Activated CD4-positive, alpha-beta memory T cell treated with anti-CD3 and anti-CD28 coated beads, Interleukin-2, amount 10 ng/mL, durations not matched to agents 7 days and 5 days (primary cell): Measurements from ENCODE around the gene PPP1R3F. TPM values are rescaled to one million over a fixed set of nuclear protein-coding genes. Genes with fewer than 3 reads are reported as not detected.

Source experiments
- CTCF ChIA-PET: fragments of 350-600 bp; sonication (Branson Sonifier 250); formaldehyde crosslinking; loops from one replicate; lab custom pipeline; 2021; ENCODE audit warnings: antibody characterized with exemption, inconsistent platforms; lab: Charles Lee
- POLR2A ChIA-PET: fragments of 350-600 bp; sonication (Branson Sonifier 250); formaldehyde crosslinking; loops from one replicate; lab custom pipeline; 2021; ENCODE audit warnings: antibody characterized with exemption; lab: Charles Lee
- DNase-seq: peaks from one replicate; pipeline ENCODE4 v3.0.0-alpha.2; 2020
- H3K27ac Mint-ChIP-seq: one replicate; pipeline ENCODE4 v1.8.0; 2021; ENCODE audit warnings: mild to moderate bottlenecking, mixed read lengths
- H3K27me3 Mint-ChIP-seq: one replicate; pipeline ENCODE4 v1.8.0; 2021; ENCODE audit warnings: mixed read lengths
- H3K36me3 Mint-ChIP-seq: one replicate; pipeline ENCODE4 v1.8.0; 2021; ENCODE audit warnings: low read depth, mixed read lengths
- H3K4me1 Mint-ChIP-seq: one replicate; pipeline ENCODE4 v1.8.0; 2021; ENCODE audit warnings: mixed read lengths
- H3K4me3 Mint-ChIP-seq: one replicate; pipeline ENCODE4 v1.8.0; 2021; ENCODE audit warnings: mild to moderate bottlenecking, mixed read lengths
- H3K9me3 Mint-ChIP-seq: one replicate; pipeline ENCODE4 v1.8.0; 2021; ENCODE audit warnings: mixed read lengths
- total RNA-seq, 2 experiments: library from RNA; stranded (reverse); gene quantifications; one replicate each; pipeline ENCODE4 v1.2.3, GENCODE V29; 2021

Gene PPP1R3F
- total RNA-seq, 2 experiments from 2014 or later, result 9.3 to 9.9 TPM

DNA sequence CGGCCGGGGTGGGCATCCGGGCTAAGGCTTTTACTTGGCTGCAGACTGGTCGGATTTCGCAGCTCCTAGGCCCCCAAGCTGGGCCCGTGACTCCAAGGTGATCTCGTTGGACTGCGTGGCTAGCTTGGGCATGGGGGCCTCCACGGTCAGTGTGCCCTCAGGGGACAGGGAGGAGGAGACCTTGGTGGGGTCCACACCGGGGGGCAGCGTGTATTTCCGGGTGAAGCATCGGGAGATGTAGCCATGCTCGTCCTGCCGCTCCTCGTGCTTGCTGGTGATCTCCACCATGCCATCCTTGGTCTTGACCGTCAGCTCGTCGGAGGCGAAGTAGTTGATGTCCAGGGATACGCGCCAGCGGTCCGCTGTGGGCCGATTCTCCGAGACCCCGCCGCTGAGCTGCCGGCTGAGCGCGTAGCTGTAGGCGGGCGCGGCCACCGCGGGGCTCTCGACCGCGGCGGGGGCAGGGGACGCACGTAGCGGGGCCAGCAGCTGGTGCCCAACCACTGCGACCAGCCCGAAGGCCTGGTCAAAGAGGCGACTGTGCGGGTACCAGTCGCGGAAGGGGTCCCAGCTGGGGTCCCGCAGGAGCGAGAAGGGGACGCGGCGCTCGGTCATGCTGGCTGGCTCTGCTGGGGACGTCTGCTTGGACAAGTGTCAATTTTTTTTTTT is 35.6 kb upstream of the PPP1R3F start:
- ChIA-PET POLR2A (interaction anchor here (0.8 to 1.1 kb wide), 2 partner anchors 35 to 38 kb away, joined by 3 to 4 read pairs; no protein-coding TSS in a partner anchor), CTCF (no interaction called here)
- Mint-ChIP-seq H3K9me3 (no peaks in the 10 kb centered on the region), H3K27me3 (no peaks in the 10 kb centered on the region), H3K4me1 (peaks cover 44% of the 10 kb centered on the region), H3K4me3 (no peak overlapping the region), H3K36me3 (peaks cover 11% of the 10 kb centered on the region), H3K27ac (no peak overlapping the region)
- DNase-seq, result no peak

DNA sequence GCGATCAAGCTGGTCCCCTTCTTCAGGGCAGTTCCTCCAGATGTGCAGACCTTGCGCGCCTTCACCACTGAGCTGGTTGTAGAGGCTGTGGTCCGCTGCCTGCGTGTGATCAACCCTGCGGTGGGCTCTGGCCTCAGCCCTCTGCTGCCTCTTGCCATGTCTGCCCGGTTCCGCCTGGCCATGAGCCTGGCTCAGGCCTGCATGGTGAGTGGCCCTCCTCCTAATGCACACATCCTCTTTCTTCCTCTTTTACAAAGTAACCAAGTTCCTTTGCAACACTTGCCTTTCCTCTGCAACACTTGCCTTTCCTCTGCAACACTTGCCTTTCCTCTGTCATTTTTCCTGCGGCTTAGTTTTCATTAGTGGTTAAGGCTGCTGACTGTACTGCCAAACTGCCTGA is 32.5 kb upstream of the PPP1R3F start:
- H3K27ac Mint-ChIP-seq, result peak overlapping the region; percentile 76
- ChIA-PET POLR2A (no interaction called here), CTCF (no interaction called here)
- H3K4me1 Mint-ChIP-seq, result peaks cover 27% of the 10 kb centered on the region
- H3K4me3 Mint-ChIP-seq, result peak overlapping the region; percentile 92
- H3K9me3 Mint-ChIP-seq, result no peaks in the 10 kb centered on the region
- no peaks in the 10 kb centered on the region for H3K27me3 Mint-ChIP-seq
- peaks cover 19% of the 10 kb centered on the region for H3K36me3 Mint-ChIP-seq
- DNase-seq, result no peak

DNA sequence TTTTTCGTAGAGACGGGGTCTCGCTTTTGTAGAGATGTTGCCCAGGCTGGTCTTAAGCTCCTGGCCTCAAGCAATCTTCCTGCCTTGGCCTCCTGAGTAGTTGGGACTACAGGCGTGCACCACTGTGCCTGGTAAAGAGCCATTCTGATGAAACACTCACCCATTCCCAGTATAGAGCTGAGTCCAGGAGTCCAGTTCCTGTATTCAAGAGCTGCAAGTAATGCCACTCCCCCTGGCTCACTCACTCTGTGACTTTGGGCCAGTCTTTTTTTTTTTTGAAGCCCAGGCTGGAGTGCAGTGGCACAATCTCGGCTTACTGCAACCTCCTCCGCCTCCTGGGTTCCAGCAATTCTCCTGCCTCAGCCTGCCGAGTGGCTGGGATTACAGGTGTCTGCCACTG is 30.9 kb upstream of the PPP1R3F start:
- POLR2A ChIA-PET, result no interaction called here

DNA sequence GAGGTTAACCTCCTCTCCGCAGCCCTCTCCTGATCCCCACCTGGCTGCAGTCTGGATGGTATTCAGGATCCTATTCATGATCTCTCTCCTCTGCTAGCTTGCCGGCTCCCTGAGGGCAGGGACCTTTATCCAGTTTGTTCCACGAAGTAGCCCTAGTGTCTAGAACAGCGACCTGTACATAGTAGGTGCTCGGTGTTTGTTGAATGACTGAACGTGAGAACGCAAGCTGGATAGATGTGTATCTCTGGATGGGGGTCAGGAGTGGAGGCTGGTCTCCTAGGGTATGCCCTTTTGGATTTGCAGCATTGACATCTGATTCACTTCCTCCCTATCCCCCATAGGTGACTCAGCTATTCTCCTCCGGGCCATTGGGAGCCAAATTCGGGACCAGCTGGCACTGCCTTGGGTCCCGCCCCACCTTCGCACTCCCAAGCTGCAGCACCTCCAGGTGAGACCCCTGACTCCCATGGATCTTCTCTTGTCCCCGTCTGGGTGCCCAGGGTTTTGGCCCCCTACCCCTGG is 27.0 kb upstream of the PPP1R3F start:
- ChIA-PET POLR2A (no interaction called here), CTCF (no interaction called here)
- DNase-seq, result no peak
- H3K36me3 Mint-ChIP-seq, result peaks cover 30% of the 10 kb centered on the region
- no peak overlapping the region for H3K4me3 Mint-ChIP-seq
- H3K9me3 Mint-ChIP-seq, result no peaks in the 10 kb centered on the region
- H3K4me1 Mint-ChIP-seq, result peaks cover 5% of the 10 kb centered on the region
- H3K27ac Mint-ChIP-seq, result no peak overlapping the region
- no peaks in the 10 kb centered on the region for H3K27me3 Mint-ChIP-seq

More for the DNA sequence above, 30.9 kb upstream of the PPP1R3F start:
- Mint-ChIP-seq H3K9me3 (no peaks in the 10 kb centered on the region), H3K4me1 (peaks cover 24% of the 10 kb centered on the region), H3K27ac (no peak overlapping the region), H3K36me3 (peaks cover 27% of the 10 kb centered on the region), H3K4me3 (no peak overlapping the region), H3K27me3 (no peaks in the 10 kb centered on the region)
- CTCF ChIA-PET, result no interaction called here
- DNase-seq, result no peak

DNA sequence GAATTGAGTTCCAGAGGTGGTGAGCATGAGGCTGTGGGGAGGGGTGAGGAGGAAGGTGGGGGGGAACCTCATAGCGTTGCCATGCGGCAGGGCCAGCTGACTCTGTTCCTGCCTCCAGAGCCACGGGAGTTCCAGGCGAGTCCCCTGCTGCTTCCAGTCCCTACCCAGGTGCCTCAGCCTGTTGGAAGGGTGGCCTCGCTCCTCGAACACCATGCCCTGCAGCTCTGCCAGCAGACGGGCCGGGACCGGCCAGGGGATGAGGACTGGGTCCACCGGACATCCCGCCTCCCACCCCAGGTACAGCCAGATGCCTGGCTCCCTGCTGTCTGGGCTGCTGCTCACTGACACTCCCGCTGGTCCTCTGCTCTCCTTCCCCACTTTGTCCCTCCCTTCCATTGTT is 26.4 kb upstream of the PPP1R3F start:
- no peaks in the 10 kb centered on the region for H3K9me3 Mint-ChIP-seq
- ChIA-PET POLR2A (no interaction called here), CTCF (no interaction called here)
- DNase-seq, result no peak
- peaks cover 5% of the 10 kb centered on the region for H3K4me1 Mint-ChIP-seq
- H3K27ac Mint-ChIP-seq, result no peak overlapping the region
- H3K27me3 Mint-ChIP-seq, result no peaks in the 10 kb centered on the region
- no peak overlapping the region for H3K4me3 Mint-ChIP-seq
- peaks cover 30% of the 10 kb centered on the region for H3K36me3 Mint-ChIP-seq

DNA sequence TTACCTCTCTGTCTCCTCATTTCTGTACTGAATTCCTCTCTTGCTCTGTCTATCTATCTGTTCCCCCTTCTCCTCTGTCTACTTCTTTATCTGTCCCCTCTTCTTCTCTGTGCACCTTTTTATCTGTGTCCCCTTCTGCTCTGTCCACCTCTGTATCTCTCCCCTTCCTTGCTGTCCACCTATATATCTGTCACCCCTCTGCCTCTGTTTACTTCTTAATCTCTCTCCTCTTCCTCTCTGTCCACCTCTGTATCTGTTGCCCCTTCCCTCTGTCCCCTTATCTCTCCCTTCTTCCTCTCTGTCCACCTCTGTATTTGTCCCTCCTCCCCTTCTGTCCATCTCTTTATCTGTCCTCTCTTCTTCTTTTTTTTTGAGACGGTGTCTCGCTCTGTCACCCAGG is 25.4 kb upstream of the PPP1R3F start:
- H3K27me3 Mint-ChIP-seq, result no peaks in the 10 kb centered on the region
- H3K27ac Mint-ChIP-seq, result no peak overlapping the region
- ChIA-PET POLR2A (no interaction called here), CTCF (no interaction called here)
- H3K36me3 Mint-ChIP-seq, result peaks cover 33% of the 10 kb centered on the region
- H3K4me1 Mint-ChIP-seq, result peaks cover 5% of the 10 kb centered on the region
- no peak for DNase-seq
- H3K9me3 Mint-ChIP-seq, result no peaks in the 10 kb centered on the region
- no peak overlapping the region for H3K4me3 Mint-ChIP-seq

DNA sequence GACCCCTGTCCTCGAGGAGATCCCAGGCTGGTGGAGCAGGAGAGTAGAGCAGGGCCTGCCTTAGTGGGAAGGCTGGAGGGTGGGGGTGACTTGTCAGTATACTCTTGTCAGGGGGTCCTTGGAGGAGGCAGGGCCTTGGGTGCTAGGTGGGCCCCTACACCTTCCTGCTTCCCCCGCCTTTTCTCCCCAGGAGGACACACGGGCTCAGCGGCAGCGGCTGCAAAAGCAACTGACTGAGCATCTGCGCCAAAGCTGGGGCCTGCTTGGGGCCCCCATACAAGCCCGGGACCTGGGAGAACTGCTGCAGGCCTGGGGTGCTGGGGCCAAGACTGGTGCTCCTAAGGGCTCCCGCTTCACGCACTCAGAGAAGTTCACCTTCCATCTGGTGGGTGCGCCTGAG is 23.1 kb upstream of the PPP1R3F start:
- POLR2A ChIA-PET, result no interaction called here
- peaks cover 6% of the 10 kb centered on the region for H3K4me1 Mint-ChIP-seq
- peaks cover 34% of the 10 kb centered on the region for H3K36me3 Mint-ChIP-seq
- no peak for DNase-seq
- H3K27me3 Mint-ChIP-seq, result no peaks in the 10 kb centered on the region
- CTCF ChIA-PET, result no interaction called here
- no peak overlapping the region for H3K4me3 Mint-ChIP-seq
- H3K27ac Mint-ChIP-seq, result no peak overlapping the region
- no peaks in the 10 kb centered on the region for H3K9me3 Mint-ChIP-seq

DNA sequence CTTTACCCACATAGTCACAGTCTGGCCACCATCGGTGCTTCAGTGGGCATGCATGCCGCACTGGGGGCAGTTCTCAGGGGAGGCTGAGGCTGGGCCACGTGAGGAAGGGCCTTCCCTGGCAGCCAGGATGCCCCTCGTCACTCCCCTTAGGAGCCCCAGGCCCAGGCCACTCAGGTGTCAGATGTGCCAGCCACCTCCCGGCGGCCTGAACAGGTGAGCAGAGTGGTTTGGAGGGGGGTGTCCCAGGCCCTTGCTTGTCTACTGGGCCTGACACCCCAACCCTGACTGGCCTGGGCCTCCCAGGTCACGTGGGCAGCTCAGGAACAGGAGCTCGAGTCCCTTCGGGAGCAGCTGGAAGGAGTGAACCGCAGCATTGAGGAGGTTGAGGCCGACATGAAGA is 22.2 kb upstream of the PPP1R3F start:
- ChIA-PET CTCF (no interaction called here), POLR2A (no interaction called here)
- DNase-seq, result no peak
- Mint-ChIP-seq H3K27ac (no peak overlapping the region), H3K36me3 (peaks cover 36% of the 10 kb centered on the region), H3K4me1 (peaks cover 6% of the 10 kb centered on the region), H3K4me3 (no peak overlapping the region), H3K9me3 (no peaks in the 10 kb centered on the region), H3K27me3 (no peaks in the 10 kb centered on the region)

DNA sequence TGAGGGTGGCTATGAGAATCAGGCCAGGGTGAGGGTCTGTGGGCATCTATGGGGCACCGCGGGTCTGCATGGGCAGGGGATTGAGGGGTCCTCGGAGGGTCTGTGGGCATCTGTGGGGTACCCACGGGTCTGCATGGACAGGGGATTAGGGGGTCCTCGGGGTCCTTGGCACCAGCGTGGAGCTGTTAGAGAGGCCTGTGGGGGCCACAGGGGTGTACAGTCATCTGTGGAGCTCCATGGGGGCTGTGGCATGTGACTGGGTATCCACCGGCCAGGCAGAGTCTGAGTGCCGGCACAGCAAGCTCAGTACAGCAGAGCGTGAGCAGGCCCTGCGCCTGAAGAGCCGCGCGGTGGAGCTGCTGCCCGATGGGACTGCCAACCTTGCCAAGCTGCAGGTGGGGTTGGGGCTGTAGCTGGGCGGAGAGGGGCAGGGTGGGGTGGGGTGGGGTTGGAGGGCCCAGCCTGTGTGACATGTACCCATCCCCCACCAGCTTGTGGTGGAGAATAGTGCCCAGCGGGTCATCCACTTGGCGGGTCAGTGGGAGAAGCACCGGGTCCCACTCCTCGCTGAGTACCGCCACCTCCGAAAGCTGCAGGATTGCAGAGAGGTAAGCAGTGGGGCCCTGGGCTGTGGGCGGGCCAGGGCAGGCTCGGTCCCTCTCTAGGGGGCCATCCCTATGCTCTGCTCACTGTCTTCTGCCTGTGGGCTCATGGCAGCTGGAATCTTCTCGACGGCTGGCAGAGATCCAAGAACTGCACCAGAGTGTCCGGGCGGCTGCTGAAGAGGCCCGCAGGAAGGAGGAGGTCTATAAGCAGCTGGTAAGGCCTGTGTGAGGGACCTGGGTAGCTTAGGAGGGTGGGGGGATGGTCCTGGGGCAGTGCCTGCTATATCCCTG is 21.4 kb upstream of the PPP1R3F start:
- CTCF ChIA-PET, result no interaction called here
- H3K4me3 Mint-ChIP-seq, result no peak overlapping the region
- no peak overlapping the region for H3K27ac Mint-ChIP-seq
- H3K36me3 Mint-ChIP-seq, result peaks cover 35% of the 10 kb centered on the region
- no peaks in the 10 kb centered on the region for H3K9me3 Mint-ChIP-seq
- no peak for DNase-seq
- H3K4me1 Mint-ChIP-seq, result peaks cover 6% of the 10 kb centered on the region
- POLR2A ChIA-PET, result interaction anchor here (0.5 to 1.4 kb wide), 2 partner anchors 13 to 29 kb away, joined by 3 to 5 read pairs; no protein-coding TSS in a partner anchor
- no peaks in the 10 kb centered on the region for H3K27me3 Mint-ChIP-seq

DNA sequence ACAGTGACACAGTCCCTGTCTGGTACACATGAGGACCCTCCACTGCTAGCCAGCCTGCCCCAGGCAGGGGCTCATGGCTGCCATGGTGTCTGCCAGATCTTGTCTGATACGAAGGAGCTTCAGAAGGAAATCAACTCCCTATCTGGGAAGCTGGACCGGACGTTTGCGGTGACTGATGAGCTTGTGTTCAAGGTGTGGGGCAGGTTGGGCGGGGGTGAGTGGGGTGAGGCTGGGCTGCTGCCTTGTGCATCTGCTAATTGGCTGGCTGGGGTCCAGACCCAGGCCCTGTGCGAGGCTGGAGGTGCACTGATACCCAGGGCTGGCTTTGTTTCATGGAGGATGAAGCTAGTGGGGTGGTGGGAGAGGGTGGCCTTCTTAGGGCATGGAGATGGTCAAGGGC is 20.5 kb upstream of the PPP1R3F start:
- CTCF ChIA-PET, result no interaction called here

DNA sequence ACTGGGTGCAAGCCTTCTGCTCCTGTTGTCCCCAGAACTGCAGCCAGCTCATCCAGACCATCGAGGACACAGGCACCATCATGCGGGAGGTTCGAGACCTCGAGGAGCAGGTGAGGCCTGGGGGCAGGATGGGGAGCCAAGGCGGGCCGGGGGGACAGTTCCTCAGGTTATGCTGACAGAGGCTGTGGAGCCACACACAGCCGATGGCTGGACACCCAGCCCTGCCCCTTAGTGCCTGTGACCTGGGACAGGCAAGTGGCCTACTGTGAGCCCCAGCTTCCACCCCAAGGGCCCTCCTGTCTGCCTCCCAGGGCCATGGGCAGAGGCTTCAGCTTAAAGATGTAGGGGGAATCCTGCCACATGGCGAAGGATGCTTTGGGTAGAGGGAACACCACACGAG is 20.0 kb upstream of the PPP1R3F start:
- H3K4me1 Mint-ChIP-seq, result peaks cover 6% of the 10 kb centered on the region
- ChIA-PET CTCF (no interaction called here), POLR2A (interaction anchor here (1.3 to 1.4 kb wide), 2 partner anchors 14 to 28 kb away, joined by 5 read pairs; partner anchors contain the start of gene FOXP3)
- no peak for DNase-seq
- H3K27me3 Mint-ChIP-seq, result no peaks in the 10 kb centered on the region
- no peaks in the 10 kb centered on the region for H3K9me3 Mint-ChIP-seq
- no peak overlapping the region for H3K4me3 Mint-ChIP-seq
- peaks cover 27% of the 10 kb centered on the region for H3K36me3 Mint-ChIP-seq
- no peak overlapping the region for H3K27ac Mint-ChIP-seq

More for the DNA sequence above, 20.5 kb upstream of the PPP1R3F start:
- no peaks in the 10 kb centered on the region for H3K9me3 Mint-ChIP-seq
- DNase-seq, result no peak
- POLR2A ChIA-PET, result interaction anchor here (1.3 to 1.4 kb wide), 2 partner anchors 15 to 28 kb away, joined by 5 read pairs; partner anchors contain the start of gene FOXP3
- no peaks in the 10 kb centered on the region for H3K27me3 Mint-ChIP-seq
- peaks cover 31% of the 10 kb centered on the region for H3K36me3 Mint-ChIP-seq
- no peak overlapping the region for H3K4me3 Mint-ChIP-seq
- peaks cover 6% of the 10 kb centered on the region for H3K4me1 Mint-ChIP-seq
- H3K27ac Mint-ChIP-seq, result no peak overlapping the region

DNA sequence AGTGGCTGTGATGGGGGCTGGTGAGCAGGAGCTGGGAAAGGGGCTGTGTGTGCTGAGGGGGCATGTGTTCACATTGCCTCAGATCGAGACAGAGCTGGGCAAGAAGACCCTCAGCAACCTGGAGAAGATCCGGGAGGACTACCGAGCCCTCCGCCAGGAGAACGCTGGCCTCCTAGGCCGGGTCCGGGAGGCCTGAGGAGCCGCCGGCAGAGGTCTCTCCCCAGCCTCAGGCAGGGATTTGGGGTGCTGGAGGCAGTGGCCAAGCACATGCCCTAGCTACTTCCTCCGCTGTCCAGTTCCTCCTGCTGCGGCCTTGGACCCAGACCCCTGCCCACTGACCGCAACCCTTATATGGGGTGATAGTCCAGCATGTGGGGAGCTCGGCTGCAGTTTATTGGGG is 19.5 kb upstream of the PPP1R3F start:
- ChIA-PET CTCF (no interaction called here), POLR2A (interaction anchor here (1.3 kb wide), 1 partner anchor 14 kb away, joined by 5 read pairs; the partner anchor contains the start of gene FOXP3)
- H3K27me3 Mint-ChIP-seq, result no peaks in the 10 kb centered on the region
- no peak overlapping the region for H3K4me3 Mint-ChIP-seq
- H3K36me3 Mint-ChIP-seq, result peaks cover 24% of the 10 kb centered on the region
- no peaks in the 10 kb centered on the region for H3K9me3 Mint-ChIP-seq
- peaks cover 6% of the 10 kb centered on the region for H3K4me1 Mint-ChIP-seq
- no peak for DNase-seq
- H3K27ac Mint-ChIP-seq, result no peak overlapping the region

DNA sequence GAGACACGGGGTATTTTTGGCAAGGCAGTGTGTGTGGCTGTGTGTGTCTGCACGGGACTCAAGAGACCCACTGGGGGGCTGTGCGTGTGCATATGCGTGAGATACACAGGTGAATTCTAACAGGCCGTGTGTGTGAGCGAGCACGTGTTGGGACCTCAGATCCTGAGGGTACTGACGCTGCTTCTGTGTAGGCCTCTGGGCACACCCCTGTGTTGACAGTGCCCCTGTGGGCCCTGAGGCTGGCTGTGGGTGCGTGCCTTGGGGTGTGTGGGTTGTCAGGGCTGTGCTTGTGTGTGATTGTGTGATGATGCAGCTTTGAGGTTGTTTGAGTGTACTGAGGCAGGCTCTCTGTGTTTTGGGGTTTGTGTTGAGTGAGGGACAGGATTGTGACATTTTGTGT is 19.0 kb upstream of the PPP1R3F start:
- H3K4me1 Mint-ChIP-seq, result peaks cover 6% of the 10 kb centered on the region
- H3K27ac Mint-ChIP-seq, result peak overlapping the region; percentile 35
- H3K9me3 Mint-ChIP-seq, result no peaks in the 10 kb centered on the region
- H3K36me3 Mint-ChIP-seq, result peaks cover 24% of the 10 kb centered on the region
- H3K4me3 Mint-ChIP-seq, result no peak overlapping the region
- CTCF ChIA-PET, result no interaction called here
- POLR2A ChIA-PET, result interaction anchor here (1.3 kb wide), 1 partner anchor 13 kb away, joined by 5 read pairs; the partner anchor contains the start of gene FOXP3
- no peaks in the 10 kb centered on the region for H3K27me3 Mint-ChIP-seq
- no peak for DNase-seq
